Measurements from ENCODE around the gene PIGC.

DNA sequence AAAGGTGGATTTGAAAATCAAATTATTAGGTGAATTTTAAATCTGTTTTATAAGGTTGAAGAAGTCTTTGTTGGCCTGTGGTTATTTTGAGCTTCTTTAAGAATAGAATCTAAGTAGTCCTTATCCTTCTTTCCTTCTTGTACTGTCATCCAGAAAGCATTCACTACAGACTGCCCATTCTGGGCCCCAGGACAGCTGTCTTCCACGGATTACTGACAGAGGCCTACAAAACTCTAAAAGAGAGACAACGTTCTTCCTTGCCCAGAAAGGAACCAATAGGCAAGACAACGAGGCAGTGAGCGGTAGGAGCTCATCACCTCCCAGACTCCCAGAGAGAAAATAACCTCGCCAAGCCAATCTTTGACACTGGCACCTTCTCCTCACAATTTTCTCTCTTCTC lies 24.4 kb upstream of the PIGC start:
- TF ChIP-seq, protein P1, sequence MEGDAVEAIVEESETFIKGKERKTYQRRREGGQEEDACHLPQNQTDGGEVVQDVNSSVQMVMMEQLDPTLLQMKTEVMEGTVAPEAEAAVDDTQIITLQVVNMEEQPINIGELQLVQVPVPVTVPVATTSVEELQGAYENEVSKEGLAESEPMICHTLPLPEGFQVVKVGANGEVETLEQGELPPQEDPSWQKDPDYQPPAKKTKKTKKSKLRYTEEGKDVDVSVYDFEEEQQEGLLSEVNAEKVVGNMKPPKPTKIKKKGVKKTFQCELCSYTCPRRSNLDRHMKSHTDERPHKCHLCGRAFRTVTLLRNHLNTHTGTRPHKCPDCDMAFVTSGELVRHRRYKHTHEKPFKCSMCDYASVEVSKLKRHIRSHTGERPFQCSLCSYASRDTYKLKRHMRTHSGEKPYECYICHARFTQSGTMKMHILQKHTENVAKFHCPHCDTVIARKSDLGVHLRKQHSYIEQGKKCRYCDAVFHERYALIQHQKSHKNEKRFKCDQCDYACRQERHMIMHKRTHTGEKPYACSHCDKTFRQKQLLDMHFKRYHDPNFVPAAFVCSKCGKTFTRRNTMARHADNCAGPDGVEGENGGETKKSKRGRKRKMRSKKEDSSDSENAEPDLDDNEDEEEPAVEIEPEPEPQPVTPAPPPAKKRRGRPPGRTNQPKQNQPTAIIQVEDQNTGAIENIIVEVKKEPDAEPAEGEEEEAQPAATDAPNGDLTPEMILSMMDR (IDR thresholded peaks at IDR 0.05): no peak
- TF ChIP-seq POLR2A (IDR thresholded peaks at IDR 0.05): no peak
